GM23338 (cell line): ENCODE measurements around the gene RIPK4. TPM values are rescaled to one million over a fixed set of nuclear protein-coding genes. Genes with fewer than 3 reads are reported as not detected.

Experiments used
- ATAC-seq: fragments of 200-7000 bp; cut with Tn5 transposase; 3 replicates; pipeline ENCODE4 v1.9.1; 2020
- DNase-seq: peaks from one replicate; pipeline ENCODE4 v3.0.0-alpha.2; 2015; ENCODE audit warnings: low spot score
- H2AFZ ChIP-seq: fragments of 200-600 bp; sonication (generic); 2 replicates; pipeline ENCODE4 v1.8.0; 2016; ENCODE audit warnings: antibody characterized with exemption, mild to moderate bottlenecking, moderate library complexity
- H3F3A ChIP-seq: fragments of 200-600 bp; sonication (generic); replicated peaks from 2 replicates; pipeline ENCODE4 v1.8.0; 2017; ENCODE audit warnings: antibody characterized with exemption, mixed run types, low read depth
- H3K27ac ChIP-seq: fragments of 200-600 bp; sonication (generic); 2 replicates; pipeline ENCODE4 v1.6.1; 2016; ENCODE audit warnings: low read depth
- H3K27me3 ChIP-seq: fragments of 200-600 bp; sonication (generic); 2 replicates; pipeline ENCODE4 v1.8.0; 2016; ENCODE audit warnings: mild to moderate bottlenecking, mixed run types, moderate library complexity; ENCODE audit not compliant: insufficient read depth
- H3K36me3 ChIP-seq: fragments of 200-600 bp; sonication (generic); 2 replicates; pipeline ENCODE4 v1.8.0; 2016; ENCODE audit warnings: mild to moderate bottlenecking; ENCODE audit not compliant: insufficient read depth
- H3K4me1 ChIP-seq: fragments of 200-600 bp; sonication (generic); 2 replicates; pipeline ENCODE4 v1.8.0; 2016; ENCODE audit warnings: mild to moderate bottlenecking, moderate library complexity; ENCODE audit not compliant: insufficient read depth
- H3K4me2 ChIP-seq: fragments of 200-600 bp; sonication (generic); 2 replicates; pipeline ENCODE4 v1.7.1; 2017; ENCODE audit warnings: mixed run types
- H3K4me3 ChIP-seq: fragments of 200-600 bp; sonication (generic); 2 replicates; pipeline ENCODE4 v1.6.1; 2016; ENCODE audit warnings: mixed run types
- H3K79me2 ChIP-seq: fragments of 200-600 bp; sonication (generic); replicated peaks from 2 replicates; pipeline ENCODE4 v1.8.0; 2017; ENCODE audit warnings: mild to moderate bottlenecking; ENCODE audit not compliant: insufficient read depth
- H3K9me2 ChIP-seq: fragments of 200-600 bp; sonication (generic); 2 replicates; pipeline ENCODE4 v1.8.0; 2017; ENCODE audit not compliant: insufficient read depth
- H4K20me1 ChIP-seq: fragments of 200-600 bp; sonication (generic); replicated peaks from 2 replicates; pipeline ENCODE4 v1.8.0; 2017; ENCODE audit warnings: mild to moderate bottlenecking; ENCODE audit not compliant: insufficient read depth
- H3K27ac Mint-ChIP-seq: 2 replicates; pipeline ENCODE4 v1.8.0; 2020; ENCODE audit warnings: inconsistent platforms, mild to moderate bottlenecking, moderate library complexity, mixed read lengths
- H3K27me3 Mint-ChIP-seq: 3 replicates; pipeline ENCODE4 v1.8.0; 2022; ENCODE audit warnings: low read depth, mild to moderate bottlenecking, moderate library complexity, mixed read lengths, inconsistent platforms; ENCODE audit not compliant: insufficient read depth, poor library complexity
- H3K36me3 Mint-ChIP-seq: 3 replicates; pipeline ENCODE4 v1.8.0; 2021; ENCODE audit warnings: low read depth, mild to moderate bottlenecking, inconsistent platforms, moderate library complexity, mixed read lengths
- H3K4me1 Mint-ChIP-seq: 3 replicates; pipeline ENCODE4 v1.8.0; 2020; ENCODE audit warnings: mild to moderate bottlenecking, inconsistent platforms, mixed read lengths
- H3K4me3 Mint-ChIP-seq: 3 replicates; pipeline ENCODE4 v1.8.0; 2021; ENCODE audit warnings: moderate library complexity, mild to moderate bottlenecking, inconsistent platforms, mixed read lengths
- H3K9me3 Mint-ChIP-seq: 3 replicates; pipeline ENCODE4 v1.8.0; 2020; ENCODE audit warnings: moderate library complexity, mild to moderate bottlenecking, inconsistent platforms, mixed read lengths
- CREB1 ChIP-seq: fragments of 250-450 bp; sonication (Bioruptor Pico); IDR thresholded peaks from 2 replicates; pipeline ENCODE4 v1.5.0; 2020; ENCODE audit warnings: low read depth, mild to moderate bottlenecking, moderate library complexity
- EZH2 ChIP-seq: fragments of 200-600 bp; sonication (generic); IDR thresholded peaks from one replicate; pipeline ENCODE4 v1.8.0; 2017; ENCODE audit warnings: antibody characterized with exemption, mild to moderate bottlenecking, low read depth; ENCODE audit not compliant: unreplicated experiment
- EZH2phosphoT487 ChIP-seq: fragments of 200-600 bp; sonication (generic); IDR thresholded peaks from one replicate; pipeline ENCODE4 v1.8.1; 2018; ENCODE audit warnings: antibody characterized with exemption; ENCODE audit not compliant: unreplicated experiment
- JUNB ChIP-seq: IDR thresholded peaks from one replicate; pipeline ENCODE4 v1.6.1; 2016; ENCODE audit warnings: antibody characterized with exemption; ENCODE audit not compliant: unreplicated experiment
- NANOG ChIP-seq: IDR thresholded peaks from 2 replicates; pipeline ENCODE4 v1.6.1; 2016; ENCODE audit warnings: antibody characterized with exemption, borderline replicate concordance
- POLR2AphosphoS5 ChIP-seq: IDR thresholded peaks from 2 replicates; pipeline ENCODE4 v1.6.1; 2016; ENCODE audit warnings: antibody characterized with exemption, low read depth
- STAT1 ChIP-seq: IDR thresholded peaks from one replicate; pipeline ENCODE4 v1.6.1; 2016; ENCODE audit warnings: antibody characterized with exemption; ENCODE audit not compliant: unreplicated experiment
- ZNF114 ChIP-seq: fragments of 250-450 bp; sonication (Bioruptor Pico); IDR thresholded peaks from 2 replicates; pipeline ENCODE4 v1.5.0; 2020; ENCODE audit warnings: mild to moderate bottlenecking, moderate library complexity
- ZNF331 ChIP-seq: fragments of 250-450 bp; sonication (Bioruptor Pico); IDR thresholded peaks from 2 replicates; pipeline ENCODE4 v1.5.0; 2020; ENCODE audit warnings: low read depth, mild to moderate bottlenecking, moderate library complexity
- polyA plus RNA-seq: library from polyadenylated mRNA; unstranded; fragments of >200 nt; fragmentation: Nextera tagmentation; extraction: Ambion mirVana; gene quantifications from 2 replicates; pipeline ENCODE4 v1.2.1, GENCODE V29; 2016
- total RNA-seq: library from RNA; depleted of rRNA; stranded (reverse); fragments of >200 nt; shearing (Covaris generic); gene quantifications from 2 replicates; pipeline ENCODE4 v1.2.3, GENCODE V29; 2014
- TF ChIP-seq, protein P1 (sequence below): fragments of 250-450 bp; sonication (Bioruptor Pico); IDR thresholded peaks from 2 replicates; pipeline ENCODE4 v1.5.0; 2020; ENCODE audit warnings: mild to moderate bottlenecking, moderate library complexity
- TF ChIP-seq, protein P2 (sequence below): IDR thresholded peaks from 2 replicates; pipeline ENCODE4 v1.6.1; 2016; ENCODE audit warnings: antibody characterized with exemption
- TF ChIP-seq, protein P3 (sequence below): IDR thresholded peaks from one replicate; pipeline ENCODE4 v1.6.1; 2018; ENCODE audit warnings: antibody characterized with exemption; ENCODE audit not compliant: unreplicated experiment
- TF ChIP-seq, protein P4 (sequence below), 2 experiments: fragments of 200-600 bp in 1 of 2; sonication (generic) in 1 of 2; conservative IDR thresholded peaks; 2 replicates each; pipeline versions ENCODE4 v1.5.1 to v1.6.1; 2016 to 2017; ENCODE audit warnings: antibody characterized with exemption in 2 of 2, low read depth in 2 of 2, mild to moderate bottlenecking in 2 of 2, moderate library complexity in 1 of 2

RIPK4 gene
- total and polyA plus RNA-seq, 2 experiments from 2014 or later, result 2.5 to 9.9 TPM

DNA sequence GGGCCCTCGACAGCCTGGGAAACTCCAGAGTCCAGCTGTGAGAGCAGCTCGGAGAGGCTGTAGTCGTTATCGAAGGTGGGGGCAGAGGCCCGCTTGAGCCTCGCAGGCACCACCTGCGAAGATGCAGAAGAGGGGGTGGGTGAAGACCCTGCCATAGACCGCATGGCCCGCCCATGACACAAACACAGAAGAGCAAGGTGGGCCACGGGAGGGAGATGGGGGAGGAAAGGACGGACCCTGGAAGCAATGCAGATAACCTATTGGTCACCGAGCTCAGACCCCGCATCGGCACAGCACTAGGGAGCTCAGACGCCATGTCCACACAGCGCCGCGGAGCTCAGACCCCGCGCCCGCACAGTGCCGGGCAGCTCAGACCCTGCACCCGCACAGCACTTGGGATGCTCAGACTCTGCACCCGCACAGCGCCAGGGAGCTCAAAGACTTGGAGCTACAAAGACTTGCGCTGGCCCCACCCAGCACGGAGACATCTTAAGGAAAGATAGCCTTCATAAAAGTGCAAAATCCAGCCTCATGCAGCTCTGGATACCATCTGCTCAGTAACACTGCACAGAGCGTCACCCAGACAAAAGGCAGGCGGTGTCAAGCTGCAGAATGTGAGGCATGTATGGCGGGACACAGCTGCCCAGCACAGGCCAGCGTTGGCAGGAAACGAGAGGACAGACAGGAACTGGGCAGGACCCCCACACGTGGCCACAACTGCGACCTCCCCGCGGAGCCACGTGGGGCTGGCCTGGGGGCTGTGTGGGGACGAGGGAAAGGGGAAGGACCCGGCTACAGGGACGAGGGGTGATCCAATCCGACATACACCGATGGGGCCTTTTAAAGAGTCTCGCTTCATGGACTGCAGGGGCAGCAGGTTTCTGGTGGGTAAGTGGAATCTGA, 22.6 kb downstream of the RIPK4 start:
- Histone ChIP-seq H3K27me3 (no peaks in the 10 kb centered on the region), H3K4me1 (no peaks in the 10 kb centered on the region), H3K79me2 (no peaks in the 10 kb centered on the region), H4K20me1 (0 out of 2 replicates have a peak, but pooled peaks cover 2% of the 10 kb centered on the region), H3F3A (no peaks in the 10 kb centered on the region), H3K36me3 (no peaks in the 10 kb centered on the region; the same call in 1 of the 2 replicates), H2AFZ (no peak overlapping the region), H3K4me2 (no peak overlapping the region), H3K4me3 (no peak overlapping the region), H3K9me2 (no peaks in the 10 kb centered on the region), H3K27ac (no peak overlapping the region)
- Mint-ChIP-seq H3K4me1 (peaks cover 13% of the 10 kb centered on the region), H3K36me3 (peaks cover 50% of the 10 kb centered on the region), H3K27ac (no peak overlapping the region; the same call in 1 of the 2 replicates), H3K27me3 (peaks cover 6% of the 10 kb centered on the region), H3K9me3 (no peaks in the 10 kb centered on the region; the same call in 2 of the 3 replicates), H3K4me3 (no peak overlapping the region)
- DNase-seq, result no peak
- no peak for TF ChIP-seq EZH2phosphoT487
- TF ChIP-seq, protein P1, sequence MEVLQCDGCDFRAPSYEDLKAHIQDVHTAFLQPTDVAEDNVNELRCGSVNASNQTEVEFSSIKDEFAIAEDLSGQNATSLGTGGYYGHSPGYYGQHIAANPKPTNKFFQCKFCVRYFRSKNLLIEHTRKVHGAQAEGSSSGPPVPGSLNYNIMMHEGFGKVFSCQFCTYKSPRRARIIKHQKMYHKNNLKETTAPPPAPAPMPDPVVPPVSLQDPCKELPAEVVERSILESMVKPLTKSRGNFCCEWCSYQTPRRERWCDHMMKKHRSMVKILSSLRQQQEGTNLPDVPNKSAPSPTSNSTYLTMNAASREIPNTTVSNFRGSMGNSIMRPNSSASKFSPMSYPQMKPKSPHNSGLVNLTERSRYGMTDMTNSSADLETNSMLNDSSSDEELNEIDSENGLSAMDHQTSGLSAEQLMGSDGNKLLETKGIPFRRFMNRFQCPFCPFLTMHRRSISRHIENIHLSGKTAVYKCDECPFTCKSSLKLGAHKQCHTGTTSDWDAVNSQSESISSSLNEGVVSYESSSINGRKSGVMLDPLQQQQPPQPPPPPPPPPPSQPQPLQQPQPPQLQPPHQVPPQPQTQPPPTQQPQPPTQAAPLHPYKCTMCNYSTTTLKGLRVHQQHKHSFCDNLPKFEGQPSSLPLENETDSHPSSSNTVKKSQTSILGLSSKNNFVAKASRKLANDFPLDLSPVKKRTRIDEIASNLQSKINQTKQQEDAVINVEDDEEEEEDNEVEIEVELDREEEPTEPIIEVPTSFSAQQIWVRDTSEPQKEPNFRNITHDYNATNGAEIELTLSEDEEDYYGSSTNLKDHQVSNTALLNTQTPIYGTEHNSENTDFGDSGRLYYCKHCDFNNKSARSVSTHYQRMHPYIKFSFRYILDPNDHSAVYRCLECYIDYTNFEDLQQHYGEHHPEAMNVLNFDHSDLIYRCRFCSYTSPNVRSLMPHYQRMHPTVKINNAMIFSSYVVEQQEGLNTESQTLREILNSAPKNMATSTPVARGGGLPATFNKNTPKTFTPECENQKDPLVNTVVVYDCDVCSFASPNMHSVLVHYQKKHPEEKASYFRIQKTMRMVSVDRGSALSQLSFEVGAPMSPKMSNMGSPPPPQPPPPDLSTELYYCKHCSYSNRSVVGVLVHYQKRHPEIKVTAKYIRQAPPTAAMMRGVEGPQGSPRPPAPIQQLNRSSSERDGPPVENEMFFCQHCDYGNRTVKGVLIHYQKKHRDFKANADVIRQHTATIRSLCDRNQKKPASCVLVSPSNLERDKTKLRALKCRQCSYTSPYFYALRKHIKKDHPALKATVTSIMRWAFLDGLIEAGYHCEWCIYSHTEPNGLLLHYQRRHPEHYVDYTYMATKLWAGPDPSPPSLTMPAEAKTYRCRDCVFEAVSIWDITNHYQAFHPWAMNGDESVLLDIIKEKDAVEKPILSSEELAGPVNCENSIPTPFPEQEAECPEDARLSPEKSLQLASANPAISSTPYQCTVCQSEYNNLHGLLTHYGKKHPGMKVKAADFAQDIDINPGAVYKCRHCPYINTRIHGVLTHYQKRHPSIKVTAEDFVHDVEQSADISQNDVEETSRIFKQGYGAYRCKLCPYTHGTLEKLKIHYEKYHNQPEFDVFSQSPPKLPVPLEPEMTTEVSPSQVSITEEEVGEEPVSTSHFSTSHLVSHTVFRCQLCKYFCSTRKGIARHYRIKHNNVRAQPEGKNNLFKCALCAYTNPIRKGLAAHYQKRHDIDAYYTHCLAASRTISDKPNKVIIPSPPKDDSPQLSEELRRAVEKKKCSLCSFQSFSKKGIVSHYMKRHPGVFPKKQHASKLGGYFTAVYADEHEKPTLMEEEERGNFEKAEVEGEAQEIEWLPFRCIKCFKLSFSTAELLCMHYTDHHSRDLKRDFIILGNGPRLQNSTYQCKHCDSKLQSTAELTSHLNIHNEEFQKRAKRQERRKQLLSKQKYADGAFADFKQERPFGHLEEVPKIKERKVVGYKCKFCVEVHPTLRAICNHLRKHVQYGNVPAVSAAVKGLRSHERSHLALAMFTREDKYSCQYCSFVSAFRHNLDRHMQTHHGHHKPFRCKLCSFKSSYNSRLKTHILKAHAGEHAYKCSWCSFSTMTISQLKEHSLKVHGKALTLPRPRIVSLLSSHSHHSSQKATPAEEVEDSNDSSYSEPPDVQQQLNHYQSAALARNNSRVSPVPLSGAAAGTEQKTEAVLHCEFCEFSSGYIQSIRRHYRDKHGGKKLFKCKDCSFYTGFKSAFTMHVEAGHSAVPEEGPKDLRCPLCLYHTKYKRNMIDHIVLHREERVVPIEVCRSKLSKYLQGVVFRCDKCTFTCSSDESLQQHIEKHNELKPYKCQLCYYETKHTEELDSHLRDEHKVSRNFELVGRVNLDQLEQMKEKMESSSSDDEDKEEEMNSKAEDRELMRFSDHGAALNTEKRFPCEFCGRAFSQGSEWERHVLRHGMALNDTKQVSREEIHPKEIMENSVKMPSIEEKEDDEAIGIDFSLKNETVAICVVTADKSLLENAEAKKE (CRISPR knock-in tag), result no peak
- TF ChIP-seq STAT1, result no peak
- TF ChIP-seq, protein P2, sequence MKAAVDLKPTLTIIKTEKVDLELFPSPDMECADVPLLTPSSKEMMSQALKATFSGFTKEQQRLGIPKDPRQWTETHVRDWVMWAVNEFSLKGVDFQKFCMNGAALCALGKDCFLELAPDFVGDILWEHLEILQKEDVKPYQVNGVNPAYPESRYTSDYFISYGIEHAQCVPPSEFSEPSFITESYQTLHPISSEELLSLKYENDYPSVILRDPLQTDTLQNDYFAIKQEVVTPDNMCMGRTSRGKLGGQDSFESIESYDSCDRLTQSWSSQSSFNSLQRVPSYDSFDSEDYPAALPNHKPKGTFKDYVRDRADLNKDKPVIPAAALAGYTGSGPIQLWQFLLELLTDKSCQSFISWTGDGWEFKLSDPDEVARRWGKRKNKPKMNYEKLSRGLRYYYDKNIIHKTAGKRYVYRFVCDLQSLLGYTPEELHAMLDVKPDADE, result no peak
- no peak for TF ChIP-seq NANOG
- no peak for TF ChIP-seq POLR2AphosphoS5
- TF ChIP-seq, protein P3, sequence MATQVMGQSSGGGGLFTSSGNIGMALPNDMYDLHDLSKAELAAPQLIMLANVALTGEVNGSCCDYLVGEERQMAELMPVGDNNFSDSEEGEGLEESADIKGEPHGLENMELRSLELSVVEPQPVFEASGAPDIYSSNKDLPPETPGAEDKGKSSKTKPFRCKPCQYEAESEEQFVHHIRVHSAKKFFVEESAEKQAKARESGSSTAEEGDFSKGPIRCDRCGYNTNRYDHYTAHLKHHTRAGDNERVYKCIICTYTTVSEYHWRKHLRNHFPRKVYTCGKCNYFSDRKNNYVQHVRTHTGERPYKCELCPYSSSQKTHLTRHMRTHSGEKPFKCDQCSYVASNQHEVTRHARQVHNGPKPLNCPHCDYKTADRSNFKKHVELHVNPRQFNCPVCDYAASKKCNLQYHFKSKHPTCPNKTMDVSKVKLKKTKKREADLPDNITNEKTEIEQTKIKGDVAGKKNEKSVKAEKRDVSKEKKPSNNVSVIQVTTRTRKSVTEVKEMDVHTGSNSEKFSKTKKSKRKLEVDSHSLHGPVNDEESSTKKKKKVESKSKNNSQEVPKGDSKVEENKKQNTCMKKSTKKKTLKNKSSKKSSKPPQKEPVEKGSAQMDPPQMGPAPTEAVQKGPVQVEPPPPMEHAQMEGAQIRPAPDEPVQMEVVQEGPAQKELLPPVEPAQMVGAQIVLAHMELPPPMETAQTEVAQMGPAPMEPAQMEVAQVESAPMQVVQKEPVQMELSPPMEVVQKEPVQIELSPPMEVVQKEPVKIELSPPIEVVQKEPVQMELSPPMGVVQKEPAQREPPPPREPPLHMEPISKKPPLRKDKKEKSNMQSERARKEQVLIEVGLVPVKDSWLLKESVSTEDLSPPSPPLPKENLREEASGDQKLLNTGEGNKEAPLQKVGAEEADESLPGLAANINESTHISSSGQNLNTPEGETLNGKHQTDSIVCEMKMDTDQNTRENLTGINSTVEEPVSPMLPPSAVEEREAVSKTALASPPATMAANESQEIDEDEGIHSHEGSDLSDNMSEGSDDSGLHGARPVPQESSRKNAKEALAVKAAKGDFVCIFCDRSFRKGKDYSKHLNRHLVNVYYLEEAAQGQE, result no peak
- TF ChIP-seq ZNF114 (CRISPR knock-in tag), result no peak
- TF ChIP-seq, protein P4, sequence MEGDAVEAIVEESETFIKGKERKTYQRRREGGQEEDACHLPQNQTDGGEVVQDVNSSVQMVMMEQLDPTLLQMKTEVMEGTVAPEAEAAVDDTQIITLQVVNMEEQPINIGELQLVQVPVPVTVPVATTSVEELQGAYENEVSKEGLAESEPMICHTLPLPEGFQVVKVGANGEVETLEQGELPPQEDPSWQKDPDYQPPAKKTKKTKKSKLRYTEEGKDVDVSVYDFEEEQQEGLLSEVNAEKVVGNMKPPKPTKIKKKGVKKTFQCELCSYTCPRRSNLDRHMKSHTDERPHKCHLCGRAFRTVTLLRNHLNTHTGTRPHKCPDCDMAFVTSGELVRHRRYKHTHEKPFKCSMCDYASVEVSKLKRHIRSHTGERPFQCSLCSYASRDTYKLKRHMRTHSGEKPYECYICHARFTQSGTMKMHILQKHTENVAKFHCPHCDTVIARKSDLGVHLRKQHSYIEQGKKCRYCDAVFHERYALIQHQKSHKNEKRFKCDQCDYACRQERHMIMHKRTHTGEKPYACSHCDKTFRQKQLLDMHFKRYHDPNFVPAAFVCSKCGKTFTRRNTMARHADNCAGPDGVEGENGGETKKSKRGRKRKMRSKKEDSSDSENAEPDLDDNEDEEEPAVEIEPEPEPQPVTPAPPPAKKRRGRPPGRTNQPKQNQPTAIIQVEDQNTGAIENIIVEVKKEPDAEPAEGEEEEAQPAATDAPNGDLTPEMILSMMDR (conservative IDR thresholded peaks at IDR 0.05; ENCODE audit: low read depth in 2 of 2), result no peak
- no peak for TF ChIP-seq JUNB
- no peak for TF ChIP-seq EZH2
- no peak for TF ChIP-seq CREB1 (CRISPR knock-in tag)
- no peak for TF ChIP-seq ZNF331 (CRISPR knock-in tag)
- no peak for ATAC-seq
